ENCODE results near the gene UNC45B. TPM values are rescaled to one million over a fixed set of nuclear protein-coding genes. Genes with fewer than 3 reads are reported as not detected.
A peak's percentile ranks its signal among the peaks of the same experiment; 100 is the strongest.

Gene UNC45B
- total and polyA plus RNA-seq, 11 donors, result 49.1 to 305 (median 204) TPM

DNA sequence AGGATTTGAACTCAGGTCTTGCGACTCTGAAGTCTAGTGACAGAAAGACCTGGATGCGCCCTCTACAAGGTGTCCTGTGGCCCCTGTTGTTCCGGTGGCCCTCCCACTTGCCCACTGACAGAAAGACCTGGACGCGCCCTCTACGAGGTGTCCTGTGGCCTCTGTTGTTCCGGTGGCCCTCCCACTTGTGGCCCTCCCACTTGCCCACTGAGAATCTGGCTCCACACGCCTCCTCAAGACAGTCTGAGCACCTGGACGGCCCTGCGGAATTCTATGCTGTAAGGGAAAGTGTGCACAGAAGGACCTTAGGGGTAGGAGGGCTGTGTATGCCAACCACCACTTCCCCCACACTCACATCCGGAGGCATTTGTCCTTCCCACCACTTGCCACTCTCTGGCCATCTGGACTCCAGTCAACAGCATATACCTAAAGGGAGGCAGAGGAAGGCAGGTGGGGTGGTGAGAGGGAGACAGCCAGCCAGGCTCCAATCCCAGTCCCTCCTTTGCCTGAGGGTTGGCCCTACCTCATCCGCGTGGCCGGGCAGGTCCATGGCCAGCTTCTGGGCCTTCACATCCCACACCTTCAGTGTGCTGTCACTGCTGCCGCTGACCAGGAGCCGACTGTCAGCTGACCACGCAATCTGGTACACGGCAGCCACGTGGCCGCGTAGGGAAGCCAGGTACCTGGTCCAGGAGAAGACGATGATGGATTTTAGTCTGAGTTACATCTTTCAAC lies 14.6 kb upstream of the UNC45B start:
- Histone ChIP-seq H3K4me1 (peaks cover 0 to 12% (median 0%) of the 10 kb centered on the region in 12 donors), H3K27ac (no peak overlapping the region), H3K36me3 (peaks cover 0 to 75% (median 68%) of the 10 kb centered on the region in 9 donors), H3K4me3 (no peak overlapping the region), H3K27me3 (no peaks in the 10 kb centered on the region), H3K9me3 (no peaks in the 10 kb centered on the region)
- no peak for TF ChIP-seq CTCF (IDR thresholded peaks at IDR 0.05)
- no peak for TF ChIP-seq POLR2A (IDR thresholded peaks at IDR 0.05)
- 90 to 95% (median 93%) methylated on average over 20 to 22 of the region's 22 CpGs for WGBS, 4 donors
- no peak for DNase-seq
- ATAC-seq, result no peak
- intact Hi-C loops (cut with DNase I), result no loop called here

DNA sequence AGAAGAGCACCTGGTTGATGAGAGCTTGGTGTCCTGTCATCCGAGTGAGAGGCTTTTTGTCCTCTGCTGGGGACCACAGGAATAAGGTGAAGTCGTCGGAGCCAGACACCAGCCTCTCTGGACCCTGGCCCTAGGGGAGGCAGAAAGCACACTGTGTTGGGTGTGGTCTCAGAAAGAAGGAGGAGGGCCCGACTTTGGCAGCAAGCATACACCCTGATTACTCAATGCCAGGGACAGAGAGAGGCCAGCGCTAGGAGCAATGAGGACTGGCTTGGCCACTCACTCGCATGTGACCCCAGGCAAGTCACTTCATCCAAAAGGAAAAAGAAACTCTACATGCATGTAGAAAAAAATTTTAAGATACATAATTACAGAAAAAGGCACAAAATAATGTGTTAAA lies 12.3 kb upstream of the UNC45B start:
- DNase-seq (no peak), ATAC-seq (no peak)
- H3K9me3 ChIP-seq, result no peaks in the 10 kb centered on the region
- no peaks in the 10 kb centered on the region for H3K4me1 ChIP-seq
- intact Hi-C loops (cut with DNase I), result no loop called here
- 87 to 92% (median 90%) methylated on average over 6 of the region's 6 CpGs for WGBS, 4 donors
- H3K36me3 ChIP-seq, result peaks cover 0 to 96% (median 80%) of the 10 kb centered on the region in 9 donors
- TF ChIP-seq POLR2A (IDR thresholded peaks at IDR 0.05), result no peak
- no peak for TF ChIP-seq CTCF (IDR thresholded peaks at IDR 0.05)
- H3K4me3 ChIP-seq, result no peak overlapping the region
- no peak overlapping the region for H3K27ac ChIP-seq
- no peaks in the 10 kb centered on the region for H3K27me3 ChIP-seq

GRCh38 chr17:35138218-35138617 lies 9.4 kb upstream of the UNC45B start:
- no peaks in the 10 kb centered on the region for H3K9me3 ChIP-seq
- 96 to 99% (median 96%) methylated on average over 6 of the region's 6 CpGs for WGBS, 4 donors
- no peak overlapping the region for H3K27ac ChIP-seq
- H3K4me3 ChIP-seq, result no peak overlapping the region
- TF ChIP-seq POLR2A (IDR thresholded peaks at IDR 0.05) (no peak), CTCF (IDR thresholded peaks at IDR 0.05) (no peak)
- no peaks in the 10 kb centered on the region for H3K27me3 ChIP-seq
- intact Hi-C loops (cut with DNase I), result no loop called here
- peaks cover 0 to 68% (median 62%) of the 10 kb centered on the region in 9 donors for H3K36me3 ChIP-seq
- peaks cover 0 to 18% (median 12%) of the 10 kb centered on the region in 12 donors for H3K4me1 ChIP-seq
- ATAC-seq (no peak), DNase-seq (no peak)

GRCh38 chr17:35141681-35142466 lies 5.7 kb upstream of the UNC45B start, which contains the start of gene NLE1:
TSS of gene NLE1 (minus strand) at chr17:35142303. CDS start at chr17:35142275, 28 bp downstream.
- peak within 1 kb of the TSS in 3 of 12 donors; percentile 3 to 47 (median 29) for H3K27ac ChIP-seq
- no peaks in the 10 kb centered on the region for H3K9me3 ChIP-seq
- ATAC-seq (peak; percentile 74 to 93 (median 90)), DNase-seq (peak; percentile 81 to 91 (median 84))
- peaks cover 0 to 31% (median 26%) of the 10 kb centered on the region in 9 donors for H3K36me3 ChIP-seq
- H3K4me3 ChIP-seq, result peak within 1 kb of the TSS; percentile 40 to 88 (median 81)
- intact Hi-C loops (cut with DNase I), result loop anchor here in 3 of 10 donors (1.0 to 10.0 kb wide), 3 partner anchors 100 to 393 kb away; partner anchors contain the start of genes SLFN12L (in 2 of the 3) and SLFN5 (in 2 of the 3)
- peaks cover 0 to 25% (median 15%) of the 10 kb centered on the region in 12 donors for H3K4me1 ChIP-seq
- peak in 11 of 12 donors; percentile 89 to 98 (median 94) for TF ChIP-seq CTCF (IDR thresholded peaks at IDR 0.05)
- peak in 1 of 2 donors; percentile 34 for TF ChIP-seq POLR2A (IDR thresholded peaks at IDR 0.05)
- no peaks in the 10 kb centered on the region for H3K27me3 ChIP-seq
- 0 to 1% (median 0%) methylated on average over 27 to 65 of the region's 65 CpGs for WGBS, 4 donors
